ENCODE data around the gene ADGRG1.

Gene ADGRG1

GRCh38 chr16:57648125-57648524 is 19.7 kb downstream of the ADGRG1 start:
- Histone ChIP-seq H3K4me1 (ENCODE audit: control extremely low read depth in 1 of 4, control insufficient read depth in 4 of 4, insufficient read depth in 4 of 4, low read length in 3 of 4) (peaks cover 7 to 85% (median 69%) of the 10 kb centered on the region in 4 experiments), H3K9me3 (ENCODE audit: control extremely low read depth in 1 of 5, control insufficient read depth in 4 of 5, insufficient read depth in 2 of 5, low read depth in 1 of 5, low read length in 4 of 5) (no peaks in the 10 kb centered on the region), H3K27ac (ENCODE audit: insufficient read depth in 1 of 2, low read depth in 1 of 2, low read length in 2 of 2, poor library complexity in 1 of 2, severe bottlenecking in 2 of 2) (peak overlapping the region in 1 of 2 experiments; percentile 1), H3K27me3 (replicated peaks in 2 of 5; ENCODE audit: control insufficient read depth in 4 of 5, insufficient read depth in 5 of 5, low read length in 4 of 5) (no peaks in the 10 kb centered on the region), H3K4me3 (ENCODE audit: control insufficient read depth in 1 of 7, extremely low read depth in 1 of 7, insufficient read depth in 4 of 7, low read depth in 2 of 7, low read length in 6 of 7) (no peak overlapping the region), H3K36me3 (ENCODE audit: control insufficient read depth in 4 of 4, insufficient read depth in 4 of 4, low read length in 3 of 4) (peaks cover 4 to 54% (median 36%) of the 10 kb centered on the region in 4 experiments)
- ChIA-PET POLR2A (interaction anchor here (0.7 to 1.6 kb wide), 7 partner anchors 9 to 481 kb away, joined by 3 to 8 read pairs (median 3); partner anchors contain the start of gene CFAP20), CTCF (interaction anchor here (0.8 to 11.4 kb wide), 34 partner anchors 9 to 151 kb away, joined by 3 to 500 read pairs (median 4); partner anchors contain the start of genes ADGRG1, ADGRG3, ADGRG5 and DRC7)
- WGBS (ENCODE audit: insufficient coverage), result 84% methylated on average over 2 of the region's 5 CpGs
- DNase-seq, result peak in 2 of 3 donors; percentile 61 to 70

GRCh38 chr16:57648581-57649442 is 20.4 kb downstream of the ADGRG1 start:
- Histone ChIP-seq H3K36me3 (ENCODE audit: control insufficient read depth in 4 of 4, insufficient read depth in 4 of 4, low read length in 3 of 4) (peaks cover 4 to 55% (median 37%) of the 10 kb centered on the region in 4 experiments), H3K27me3 (replicated peaks in 2 of 5; ENCODE audit: control insufficient read depth in 4 of 5, insufficient read depth in 5 of 5, low read length in 4 of 5) (no peaks in the 10 kb centered on the region), H3K4me3 (ENCODE audit: control insufficient read depth in 1 of 7, extremely low read depth in 1 of 7, insufficient read depth in 4 of 7, low read depth in 2 of 7, low read length in 6 of 7) (no peak overlapping the region), H3K9me3 (ENCODE audit: control extremely low read depth in 1 of 5, control insufficient read depth in 4 of 5, insufficient read depth in 2 of 5, low read depth in 1 of 5, low read length in 4 of 5) (no peaks in the 10 kb centered on the region), H3K27ac (ENCODE audit: insufficient read depth in 1 of 2, low read depth in 1 of 2, low read length in 2 of 2, poor library complexity in 1 of 2, severe bottlenecking in 2 of 2) (no peak overlapping the region), H3K4me1 (ENCODE audit: control extremely low read depth in 1 of 4, control insufficient read depth in 4 of 4, insufficient read depth in 4 of 4, low read length in 3 of 4) (peaks cover 7 to 85% (median 70%) of the 10 kb centered on the region in 4 experiments)
- DNase-seq, result peak; percentile 76 to 90 (median 88)
- ChIA-PET POLR2A (interaction anchor here (1.3 to 1.6 kb wide), 2 partner anchors 39 to 49 kb away, joined by 3 to 8 read pairs; no protein-coding TSS in a partner anchor), CTCF (interaction anchor here (0.7 to 11.4 kb wide), 44 partner anchors 9 to 437 kb away, joined by 3 to 500 read pairs (median 4); partner anchors contain the start of genes ADGRG1, ADGRG3 and ADGRG5)
- 52% methylated on average over 18 of the region's 18 CpGs for WGBS (ENCODE audit: insufficient coverage)

- POLR2A ChIA-PET, result no interaction called here
- Histone ChIP-seq H3K9me3 (ENCODE audit: control extremely low read depth in 1 of 5, control insufficient read depth in 4 of 5, insufficient read depth in 2 of 5, low read depth in 1 of 5, low read length in 4 of 5) (no peaks in the 10 kb centered on the region), H3K27ac (ENCODE audit: insufficient read depth in 1 of 2, low read depth in 1 of 2, low read length in 2 of 2, poor library complexity in 1 of 2, severe bottlenecking in 2 of 2) (no peak overlapping the region), H3K4me3 (ENCODE audit: control insufficient read depth in 1 of 7, extremely low read depth in 1 of 7, insufficient read depth in 4 of 7, low read depth in 2 of 7, low read length in 6 of 7) (no peak overlapping the region), H3K27me3 (replicated peaks in 2 of 5; ENCODE audit: control insufficient read depth in 4 of 5, insufficient read depth in 5 of 5, low read length in 4 of 5) (no peaks in the 10 kb centered on the region), H3K36me3 (ENCODE audit: control insufficient read depth in 4 of 4, insufficient read depth in 4 of 4, low read length in 3 of 4) (peaks cover 2 to 54% (median 36%) of the 10 kb centered on the region in 4 experiments), H3K4me1 (ENCODE audit: control extremely low read depth in 1 of 4, control insufficient read depth in 4 of 4, insufficient read depth in 4 of 4, low read length in 3 of 4) (peaks cover 5 to 85% (median 69%) of the 10 kb centered on the region in 4 experiments)
- 89% methylated on average over 6 of the region's 6 CpGs for WGBS (ENCODE audit: insufficient coverage)
- CTCF ChIA-PET, result interaction anchor here (0.7 to 11.4 kb wide), 29 partner anchors 13 to 438 kb away, joined by 3 to 500 read pairs (median 4); partner anchors contain the start of gene ADGRG1
- no peak for DNase-seq
Measured at GRCh38 chr16:57649443-57649751, 21.0 kb downstream of the ADGRG1 start.

- H3K9me3 ChIP-seq (ENCODE audit: control extremely low read depth in 1 of 5, control insufficient read depth in 4 of 5, insufficient read depth in 2 of 5, low read depth in 1 of 5, low read length in 4 of 5), result no peaks in the 10 kb centered on the region
- no peak for DNase-seq
- H3K36me3 ChIP-seq (ENCODE audit: control insufficient read depth in 4 of 4, insufficient read depth in 4 of 4, low read length in 3 of 4), result peaks cover 2 to 52% (median 33%) of the 10 kb centered on the region in 4 experiments
- WGBS (ENCODE audit: insufficient coverage), result 93% methylated on average over 7 of the region's 7 CpGs
- H3K4me3 ChIP-seq (ENCODE audit: control insufficient read depth in 1 of 7, extremely low read depth in 1 of 7, insufficient read depth in 4 of 7, low read depth in 2 of 7, low read length in 6 of 7), result no peak overlapping the region
- H3K4me1 ChIP-seq (ENCODE audit: control extremely low read depth in 1 of 4, control insufficient read depth in 4 of 4, insufficient read depth in 4 of 4, low read length in 3 of 4), result peaks cover under 1 to 82% (median 66%) of the 10 kb centered on the region in 4 experiments
- CTCF ChIA-PET, result interaction anchor here (0.7 to 11.4 kb wide), 26 partner anchors 8 to 438 kb away, joined by 3 to 500 read pairs (median 4); partner anchors contain the start of gene ADGRG1
- H3K27me3 ChIP-seq (replicated peaks in 2 of 5; ENCODE audit: control insufficient read depth in 4 of 5, insufficient read depth in 5 of 5, low read length in 4 of 5), result no peaks in the 10 kb centered on the region
- POLR2A ChIA-PET, result interaction anchor here (0.6 kb wide), 1 partner anchor 74 kb away, joined by 3 read pairs; no protein-coding TSS in a partner anchor
- H3K27ac ChIP-seq (ENCODE audit: insufficient read depth in 1 of 2, low read depth in 1 of 2, low read length in 2 of 2, poor library complexity in 1 of 2, severe bottlenecking in 2 of 2), result no peak overlapping the region
Measured at GRCh38 chr16:57649846-57650245, 21.4 kb downstream of the ADGRG1 start.

GRCh38 chr16:57651344-57652333 is 23.2 kb downstream of the ADGRG1 start:
- H3K27ac ChIP-seq (ENCODE audit: insufficient read depth in 1 of 2, low read depth in 1 of 2, low read length in 2 of 2, poor library complexity in 1 of 2, severe bottlenecking in 2 of 2), result no peak overlapping the region
- POLR2A ChIA-PET, result interaction anchor here (0.6 kb wide), 1 partner anchor 73 kb away, joined by 3 read pairs; no protein-coding TSS in a partner anchor
- peaks cover 0 to 68% (median 54%) of the 10 kb centered on the region in 4 experiments for H3K4me1 ChIP-seq (ENCODE audit: control extremely low read depth in 1 of 4, control insufficient read depth in 4 of 4, insufficient read depth in 4 of 4, low read length in 3 of 4)
- DNase-seq, result no peak
- 93% methylated on average over 5 of the region's 10 CpGs for WGBS (ENCODE audit: insufficient coverage)
- H3K4me3 ChIP-seq (ENCODE audit: control insufficient read depth in 1 of 7, extremely low read depth in 1 of 7, insufficient read depth in 4 of 7, low read depth in 2 of 7, low read length in 6 of 7), result no peak overlapping the region
- no peaks in the 10 kb centered on the region for H3K27me3 ChIP-seq (replicated peaks in 2 of 5; ENCODE audit: control insufficient read depth in 4 of 5, insufficient read depth in 5 of 5, low read length in 4 of 5)
- peaks cover 4 to 68% (median 45%) of the 10 kb centered on the region in 4 experiments for H3K36me3 ChIP-seq (ENCODE audit: control insufficient read depth in 4 of 4, insufficient read depth in 4 of 4, low read length in 3 of 4)
- H3K9me3 ChIP-seq (ENCODE audit: control extremely low read depth in 1 of 5, control insufficient read depth in 4 of 5, insufficient read depth in 2 of 5, low read depth in 1 of 5, low read length in 4 of 5), result no peaks in the 10 kb centered on the region
- CTCF ChIA-PET, result interaction anchor here (0.7 to 11.4 kb wide), 6 partner anchors 32 to 88 kb away, joined by 3 to 500 read pairs (median 4); no protein-coding TSS in a partner anchor

- H3K27ac ChIP-seq (ENCODE audit: insufficient read depth in 1 of 2, low read depth in 1 of 2, low read length in 2 of 2, poor library complexity in 1 of 2, severe bottlenecking in 2 of 2), result peak overlapping the region in 1 of 2 experiments; percentile 45
- no peak for DNase-seq
- H3K27me3 ChIP-seq (replicated peaks in 2 of 5; ENCODE audit: control insufficient read depth in 4 of 5, insufficient read depth in 5 of 5, low read length in 4 of 5), result no peaks in the 10 kb centered on the region
- WGBS (ENCODE audit: insufficient coverage), result 93% methylated on average over 16 of the region's 23 CpGs
- POLR2A ChIA-PET, result no interaction called here
- CTCF ChIA-PET, result interaction anchor here (0.7 to 11.4 kb wide), 12 partner anchors 15 to 87 kb away, joined by 3 to 500 read pairs (median 4); partner anchors contain the start of gene ADGRG3
- peaks cover 4 to 77% (median 52%) of the 10 kb centered on the region in 4 experiments for H3K36me3 ChIP-seq (ENCODE audit: control insufficient read depth in 4 of 4, insufficient read depth in 4 of 4, low read length in 3 of 4)
- no peak overlapping the region for H3K4me3 ChIP-seq (ENCODE audit: control insufficient read depth in 1 of 7, extremely low read depth in 1 of 7, insufficient read depth in 4 of 7, low read depth in 2 of 7, low read length in 6 of 7)
- peaks cover 0 to 56% (median 43%) of the 10 kb centered on the region in 4 experiments for H3K4me1 ChIP-seq (ENCODE audit: control extremely low read depth in 1 of 4, control insufficient read depth in 4 of 4, insufficient read depth in 4 of 4, low read length in 3 of 4)
- no peaks in the 10 kb centered on the region for H3K9me3 ChIP-seq (ENCODE audit: control extremely low read depth in 1 of 5, control insufficient read depth in 4 of 5, insufficient read depth in 2 of 5, low read depth in 1 of 5, low read length in 4 of 5)
Measured at GRCh38 chr16:57652695-57653471, 24.5 kb downstream of the ADGRG1 start.
